ENCODE data around the gene ZDHHC18. TPM values are rescaled to one million over a fixed set of nuclear protein-coding genes. Genes with fewer than 3 reads are reported as not detected.
A peak's percentile ranks its signal among the peaks of the same experiment; 100 is the strongest.

ZDHHC18 gene
- total RNA-seq, 1 experiment from 2014 or later: 33.1 TPM

DNA sequence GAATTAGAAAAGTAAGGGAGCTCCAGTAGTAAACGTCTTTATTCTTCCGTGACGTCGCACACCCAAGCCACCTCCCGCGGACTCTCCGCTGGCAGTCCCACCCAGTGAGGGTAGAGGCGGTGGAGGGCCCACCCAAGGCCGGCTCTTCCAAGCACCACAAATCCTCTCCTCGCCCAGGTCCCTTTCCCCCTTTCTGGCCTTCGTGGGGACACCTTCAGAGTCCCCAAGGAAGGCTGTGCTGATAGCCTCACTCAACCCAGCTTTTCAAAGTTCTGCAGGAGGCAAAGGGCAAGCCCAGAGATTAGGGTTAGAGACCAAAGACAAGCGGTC is 63.9 kb downstream of the ZDHHC18 start:
- peak overlapping the region; percentile 94 to 96 for H3K4me3 Mint-ChIP-seq
- Histone ChIP-seq H3K9me3 (ENCODE audit: control insufficient read depth, low read depth, low read length) (no peaks in the 10 kb centered on the region), H4K5ac (ENCODE audit: insufficient read length, low read depth, low read length) (no peak overlapping the region), H2BK15ac (ENCODE audit: low read depth, low read length) (no peak overlapping the region), H3K79me1 (ENCODE audit: insufficient read depth, low read depth, low read length, poor library complexity, severe bottlenecking) (no peaks in the 10 kb centered on the region), H3K23me2 (ENCODE audit: insufficient read length, low read depth, low read length, poor library complexity, severe bottlenecking) (peaks cover 11% of the 10 kb centered on the region), H3K4me1 (ENCODE audit: insufficient read depth, low read length) (no peaks in the 10 kb centered on the region; the same call in 1 of the 2 replicates), H2AK5ac (ENCODE audit: insufficient read length, low read length) (no peak overlapping the region), H3K14ac (ENCODE audit: insufficient read depth, low read length) (peak overlapping the region; percentile 22; the same call in 1 of the 2 replicates), H4K20me1 (ENCODE audit: control insufficient read depth, insufficient read depth, insufficient read length) (peaks cover 2% of the 10 kb centered on the region), H2BK120ac (ENCODE audit: low read depth, low read length, poor library complexity, severe bottlenecking) (no peak overlapping the region), H2BK12ac (ENCODE audit: insufficient read length, low read depth, low read length) (no peak overlapping the region), H3K4ac (ENCODE audit: low read depth, low read length) (no peak overlapping the region), H4K91ac (ENCODE audit: insufficient read length, low read depth, low read length) (no peak overlapping the region), H3K4me2 (ENCODE audit: insufficient read depth, insufficient read length, low read length) (peak overlapping the region; percentile 89), H3T11ph (ENCODE audit: low read length) (no peak overlapping the region), H2AFZ (ENCODE audit: low read length) (no peak overlapping the region), H3K27ac (ENCODE audit: insufficient read length, low read depth, low read length) (no peak overlapping the region), H3K23ac (ENCODE audit: insufficient read length, low read depth, low read length) (no peak overlapping the region), H3K18ac (ENCODE audit: insufficient read length, low read depth, low read length) (peak overlapping the region; percentile 19), H3K79me2 (ENCODE audit: insufficient read depth, low read length) (no peaks in the 10 kb centered on the region), H3K56ac (ENCODE audit: insufficient read length, low read depth, low read length) (no peak overlapping the region), H4K8ac (replicated peaks; ENCODE audit: insufficient read length, low read depth, low read length) (no peak overlapping the region), H3K27me3 (ENCODE audit: insufficient read depth, low read length) (no peaks in the 10 kb centered on the region), H2BK5ac (ENCODE audit: insufficient read length, low read length) (no peak overlapping the region), H3K9ac (ENCODE audit: extremely low read depth, insufficient read length, low read length) (peak overlapping the region; percentile 56), H2BK20ac (ENCODE audit: low read depth, low read length, poor library complexity, severe bottlenecking) (no peak overlapping the region)
- no peak for DNase-seq
- no CpG with 5 or more reads among the region's 12 CpGs for WGBS (ENCODE audit: extremely low coverage, insufficient read length, low lambda C conversion rate)
- peaks cover 34 to 66% (median 49%) of the 10 kb centered on the region in 3 experiments for H3K36me3 Mint-ChIP-seq (ENCODE audit: insufficient read depth in 1 of 3, low read depth in 3 of 3)
- no peaks in the 10 kb centered on the region for H3K9me3 Mint-ChIP-seq
- peak overlapping the region; percentile 72 to 95 (median 77); a peak in 6 of 7 replicates for H3K27ac Mint-ChIP-seq
- TF ChIP-seq, protein P1, sequence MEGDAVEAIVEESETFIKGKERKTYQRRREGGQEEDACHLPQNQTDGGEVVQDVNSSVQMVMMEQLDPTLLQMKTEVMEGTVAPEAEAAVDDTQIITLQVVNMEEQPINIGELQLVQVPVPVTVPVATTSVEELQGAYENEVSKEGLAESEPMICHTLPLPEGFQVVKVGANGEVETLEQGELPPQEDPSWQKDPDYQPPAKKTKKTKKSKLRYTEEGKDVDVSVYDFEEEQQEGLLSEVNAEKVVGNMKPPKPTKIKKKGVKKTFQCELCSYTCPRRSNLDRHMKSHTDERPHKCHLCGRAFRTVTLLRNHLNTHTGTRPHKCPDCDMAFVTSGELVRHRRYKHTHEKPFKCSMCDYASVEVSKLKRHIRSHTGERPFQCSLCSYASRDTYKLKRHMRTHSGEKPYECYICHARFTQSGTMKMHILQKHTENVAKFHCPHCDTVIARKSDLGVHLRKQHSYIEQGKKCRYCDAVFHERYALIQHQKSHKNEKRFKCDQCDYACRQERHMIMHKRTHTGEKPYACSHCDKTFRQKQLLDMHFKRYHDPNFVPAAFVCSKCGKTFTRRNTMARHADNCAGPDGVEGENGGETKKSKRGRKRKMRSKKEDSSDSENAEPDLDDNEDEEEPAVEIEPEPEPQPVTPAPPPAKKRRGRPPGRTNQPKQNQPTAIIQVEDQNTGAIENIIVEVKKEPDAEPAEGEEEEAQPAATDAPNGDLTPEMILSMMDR (conservative IDR thresholded peaks at IDR 0.05): no peak
- peaks cover 7 to 16% of the 10 kb centered on the region in 2 experiments for H3K4me1 Mint-ChIP-seq
- no peaks in the 10 kb centered on the region for H3K27me3 Mint-ChIP-seq (ENCODE audit: low read depth)
